Neuronal stem cell (in vitro differentiated cells): ENCODE measurements around the gene GRAP2.

Experiments used
- DNase-seq: peaks from one replicate; pipeline ENCODE4 v3.0.0-alpha.2; 2013; ENCODE audit warnings: low spot score
- H2AFZ ChIP-seq: one replicate; pipeline ENCODE4 v1.6.1; 2013; ENCODE audit warnings: mild to moderate bottlenecking, low read length, inconsistent platforms
- H2AK5ac ChIP-seq: 2 replicates; pipeline ENCODE4 v1.6.1; 2013; ENCODE audit warnings: low read depth, mild to moderate bottlenecking, inconsistent platforms, low read length, moderate library complexity, mixed read lengths
- H2BK120ac ChIP-seq: 2 replicates; pipeline ENCODE4 v1.6.1; 2013; ENCODE audit warnings: low read depth, mild to moderate bottlenecking, inconsistent platforms, low read length, moderate library complexity, mixed read lengths
- H2BK12ac ChIP-seq: one replicate; pipeline ENCODE4 v1.6.1; 2013; ENCODE audit warnings: low read length, inconsistent platforms
- H2BK15ac ChIP-seq: 2 replicates; pipeline ENCODE4 v1.6.1; 2013; ENCODE audit warnings: mild to moderate bottlenecking, low read length, inconsistent platforms, mixed read lengths
- H2BK5ac ChIP-seq: one replicate; pipeline ENCODE4 v1.6.1; 2013; ENCODE audit warnings: inconsistent platforms, mild to moderate bottlenecking, low read length, moderate library complexity
- H3K14ac ChIP-seq: one replicate; pipeline ENCODE4 v1.6.1; 2013; ENCODE audit warnings: low read length, inconsistent platforms
- H3K18ac ChIP-seq: 2 replicates; pipeline ENCODE4 v1.6.1; 2013; ENCODE audit warnings: low read length, inconsistent platforms
- H3K23ac ChIP-seq: 2 replicates; pipeline ENCODE4 v1.6.1; 2013; ENCODE audit warnings: low read depth, mild to moderate bottlenecking, mixed read lengths, low read length, inconsistent platforms; ENCODE audit not compliant: poor library complexity
- H3K27ac ChIP-seq: replicated peaks from 3 replicates; pipeline ENCODE4 v1.5.1; 2013; ENCODE audit warnings: low read length, inconsistent platforms
- H3K27me3 ChIP-seq, 3 experiments: 2 replicates each; pipeline ENCODE4 v1.6.1; 2013; ENCODE audit warnings: low read length in 3 of 3, mild to moderate bottlenecking in 2 of 3, inconsistent platforms in 1 of 3, low read depth in 1 of 3, mixed read lengths in 1 of 3, moderate library complexity in 1 of 3; ENCODE audit not compliant: control insufficient read depth in 3 of 3, insufficient read depth in 3 of 3
- H3K36me3 ChIP-seq, 2 donors: replicated peaks in 1 of 2; 2 replicates each; pipeline ENCODE4 v1.6.1; 2013; ENCODE audit warnings: low read length in 2 of 2; ENCODE audit not compliant: control insufficient read depth in 2 of 2, insufficient read depth in 2 of 2
- H3K4ac ChIP-seq: 2 replicates; pipeline ENCODE4 v1.6.1; 2013; ENCODE audit warnings: inconsistent platforms, mild to moderate bottlenecking, low read length, moderate library complexity
- H3K4me1 ChIP-seq, 2 donors: 1 replicate in 1 of 2; 2 replicates in 1 of 2; pipeline ENCODE4 v1.6.1; 2013; ENCODE audit warnings: low read length in 2 of 2, low read depth in 1 of 2; ENCODE audit not compliant: control insufficient read depth in 2 of 2, insufficient read depth in 1 of 2
- H3K4me2 ChIP-seq: one replicate; pipeline ENCODE4 v1.6.1; 2013; ENCODE audit warnings: mild to moderate bottlenecking, low read length, inconsistent platforms; ENCODE audit not compliant: insufficient read depth, poor library complexity, severe bottlenecking
- H3K4me3 ChIP-seq, 2 donors: 2 replicates each; pipeline ENCODE4 v1.5.1; 2013; ENCODE audit warnings: low read length in 2 of 2, mild to moderate bottlenecking in 2 of 2, inconsistent platforms in 1 of 2, moderate library complexity in 1 of 2
- H3K79me1 ChIP-seq: one replicate; pipeline ENCODE4 v1.6.1; 2013; ENCODE audit warnings: low read depth, mild to moderate bottlenecking, inconsistent platforms, low read length, moderate library complexity
- H3K9ac ChIP-seq: one replicate; pipeline ENCODE4 v1.6.1; 2013; ENCODE audit warnings: mild to moderate bottlenecking, low read depth, low read length, inconsistent platforms; ENCODE audit not compliant: poor library complexity
- H3K9me3 ChIP-seq, 2 donors: replicated peaks in 1 of 2; 2 replicates each; pipeline versions ENCODE3 to v1.6.1; 2013; ENCODE audit warnings: low read length in 2 of 2, mild to moderate bottlenecking in 2 of 2, inconsistent platforms in 1 of 2, low read depth in 1 of 2, mixed read lengths in 1 of 2, moderate library complexity in 1 of 2; ENCODE audit not compliant: control insufficient read depth in 2 of 2, insufficient read depth in 1 of 2
- H4K8ac ChIP-seq: one replicate; pipeline ENCODE4 v1.6.1; 2013; ENCODE audit warnings: low read depth, mild to moderate bottlenecking, inconsistent platforms, low read length, moderate library complexity
- H4K91ac ChIP-seq: one replicate; pipeline ENCODE4 v1.6.1; 2013; ENCODE audit warnings: low read length, low read depth, mild to moderate bottlenecking, inconsistent platforms; ENCODE audit not compliant: poor library complexity
- WGBS, 2 donors: extraction: QIAGEN DNeasy Blood & Tissue Kit; methylation state at CpG; one replicate each; pipeline ENCODE4 v1.1.7; 2013; ENCODE audit warnings: missing lambda C conversion rate in 2 of 2, mixed read lengths in 1 of 2; ENCODE audit not compliant: insufficient read length in 2 of 2, insufficient replicate concordance in 1 of 2; ENCODE audit errors: extremely low coverage in 2 of 2; 5-methylcytosine and 5-hydroxymethylcytosine counted together

GRAP2 gene

GRCh38 chr22:39894554-39895092 is 6.3 kb upstream of the GRAP2 start:
- no peak overlapping the region for H3K27ac ChIP-seq
- no peak overlapping the region for H4K91ac ChIP-seq
- H2AFZ ChIP-seq = no peak overlapping the region
- no peak overlapping the region for H3K18ac ChIP-seq
- peaks cover 0 to 10% (median 0%) of the 10 kb centered on the region in 3 experiments for H3K27me3 ChIP-seq
- H3K9ac ChIP-seq = no peak overlapping the region
- H3K23ac ChIP-seq = no peak overlapping the region
- H3K4ac ChIP-seq = no peak overlapping the region
- H2AK5ac ChIP-seq = no peak overlapping the region
- H2BK15ac ChIP-seq = no peak overlapping the region
- H2BK12ac ChIP-seq = no peak overlapping the region
- no peak overlapping the region for H4K8ac ChIP-seq
- no peak overlapping the region for H3K14ac ChIP-seq
- no peak overlapping the region for H2BK5ac ChIP-seq
- H3K79me1 ChIP-seq = no peaks in the 10 kb centered on the region
- H3K9me3 ChIP-seq = no peaks in the 10 kb centered on the region
- no peak for DNase-seq
- no peak overlapping the region for H3K4me3 ChIP-seq
- H3K4me2 ChIP-seq = no peak overlapping the region
- H3K36me3 ChIP-seq = no peaks in the 10 kb centered on the region
- no peaks in the 10 kb centered on the region for H3K4me1 ChIP-seq
- WGBS, 2 donors = no CpG with 5 or more reads among the region's 7 CpGs
- no peak overlapping the region for H2BK120ac ChIP-seq

- no peak overlapping the region for H4K91ac ChIP-seq
- H3K27ac ChIP-seq = no peak overlapping the region
- no peaks in the 10 kb centered on the region for H3K4me1 ChIP-seq
- no peak overlapping the region for H2BK15ac ChIP-seq
- H2BK12ac ChIP-seq = no peak overlapping the region
- H3K4me2 ChIP-seq = no peak overlapping the region
- no peak overlapping the region for H2AK5ac ChIP-seq
- no peak overlapping the region for H3K18ac ChIP-seq
- H3K27me3 ChIP-seq = peaks cover 0 to 15% (median 0%) of the 10 kb centered on the region in 3 experiments
- H3K4me3 ChIP-seq = no peak overlapping the region
- H2BK120ac ChIP-seq = no peak overlapping the region
- no peak overlapping the region for H3K4ac ChIP-seq
- no peak overlapping the region for H2BK5ac ChIP-seq
- H3K14ac ChIP-seq = no peak overlapping the region
- no peaks in the 10 kb centered on the region for H3K79me1 ChIP-seq
- no peaks in the 10 kb centered on the region for H3K36me3 ChIP-seq
- no CpG with 5 or more reads among the region's 1 CpG for WGBS, 2 donors
- H3K9me3 ChIP-seq = no peaks in the 10 kb centered on the region
- H4K8ac ChIP-seq = no peak overlapping the region
- H3K23ac ChIP-seq = no peak overlapping the region
- H3K9ac ChIP-seq = no peak overlapping the region
- DNase-seq = no peak
- no peak overlapping the region for H2AFZ ChIP-seq
Observed at GRCh38 chr22:39895682-39896081, 5.2 kb upstream of the GRAP2 start.

- Histone ChIP-seq H3K14ac (no peak overlapping the region), H2AK5ac (no peak overlapping the region), H2BK120ac (no peak overlapping the region), H3K9me3 (no peaks in the 10 kb centered on the region), H3K9ac (no peak overlapping the region), H4K91ac (no peak overlapping the region), H2AFZ (no peak overlapping the region), H4K8ac (no peak overlapping the region), H3K27ac (no peak overlapping the region), H3K27me3 (peaks cover 0 to 15% (median 0%) of the 10 kb centered on the region in 3 experiments), H3K4me3 (no peak overlapping the region), H2BK5ac (no peak overlapping the region), H3K36me3 (no peaks in the 10 kb centered on the region), H3K4me1 (no peaks in the 10 kb centered on the region), H3K18ac (no peak overlapping the region), H2BK12ac (no peak overlapping the region), H3K4me2 (no peak overlapping the region), H3K4ac (no peak overlapping the region), H3K23ac (no peak overlapping the region), H2BK15ac (no peak overlapping the region), H3K79me1 (no peaks in the 10 kb centered on the region)
- DNase-seq = no peak
- WGBS, 2 donors = no CpG with 5 or more reads among the region's 6 CpGs
Observed at GRCh38 chr22:39896313-39896996, 4.4 kb upstream of the GRAP2 start.

- H2AFZ ChIP-seq = no peak overlapping the region
- H3K4me1 ChIP-seq = no peaks in the 10 kb centered on the region
- H3K14ac ChIP-seq = no peak overlapping the region
- no peak for DNase-seq
- no peak overlapping the region for H3K9ac ChIP-seq
- H2BK5ac ChIP-seq = no peak overlapping the region
- no peak overlapping the region for H4K8ac ChIP-seq
- H3K27me3 ChIP-seq = peaks cover 0 to 13% (median 0%) of the 10 kb centered on the region in 3 experiments
- H2BK120ac ChIP-seq = no peak overlapping the region
- no peaks in the 10 kb centered on the region for H3K9me3 ChIP-seq
- no peaks in the 10 kb centered on the region for H3K79me1 ChIP-seq
- H3K4ac ChIP-seq = no peak overlapping the region
- no peak overlapping the region for H4K91ac ChIP-seq
- H3K4me3 ChIP-seq = no peak overlapping the region
- H2BK12ac ChIP-seq = no peak overlapping the region
- H3K27ac ChIP-seq = no peak overlapping the region
- no peak overlapping the region for H3K4me2 ChIP-seq
- H2BK15ac ChIP-seq = no peak overlapping the region
- WGBS, 2 donors = no CpG with 5 or more reads among the region's 3 CpGs
- no peak overlapping the region for H3K18ac ChIP-seq
- H3K36me3 ChIP-seq = no peaks in the 10 kb centered on the region
- no peak overlapping the region for H3K23ac ChIP-seq
- no peak overlapping the region for H2AK5ac ChIP-seq
Observed at GRCh38 chr22:39897841-39898240, 3.0 kb upstream of the GRAP2 start.
